LNCAP (cell line): ENCODE measurements around the gene PARD3B.

Source experiments
- TF ChIP-seq, protein P1 (sequence below): fragments of 450-650 bp; IDR thresholded peaks from 2 replicates; pipeline ENCODE4 v1.5.1; 2017; ENCODE audit warnings: mild to moderate bottlenecking

Gene PARD3B

DNA sequence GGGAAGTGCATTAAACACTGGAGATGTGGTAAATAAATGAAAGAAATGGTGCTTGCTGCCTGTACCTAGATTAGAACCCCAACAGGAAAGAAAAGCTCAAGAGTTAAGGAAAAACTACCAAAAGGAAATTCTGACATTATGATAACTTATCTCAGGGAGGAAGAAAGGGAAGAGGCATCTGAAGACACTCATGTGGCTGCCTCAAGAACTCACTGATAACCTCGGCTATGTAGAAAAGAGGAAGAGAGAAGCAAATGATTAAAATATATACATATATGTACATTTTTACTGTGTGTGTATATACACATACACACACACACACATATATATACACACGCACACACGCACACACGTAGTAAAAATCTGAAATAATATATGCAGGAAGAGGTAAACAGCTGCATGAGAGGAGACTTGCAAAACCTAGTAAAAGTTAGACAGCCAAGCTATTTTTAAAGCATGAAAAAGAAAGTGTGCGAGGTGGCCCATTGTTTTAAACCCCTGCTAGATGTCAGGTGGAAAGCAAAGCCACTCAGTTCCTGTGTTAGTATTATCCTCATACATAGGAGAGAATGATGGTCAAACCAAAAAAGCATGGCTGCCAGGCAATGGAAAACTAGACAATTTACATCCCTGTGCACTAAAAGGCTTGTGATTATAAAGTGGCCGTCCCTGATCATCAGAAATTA, 654.0 kb downstream of the PARD3B start:
- TF ChIP-seq, protein P1, sequence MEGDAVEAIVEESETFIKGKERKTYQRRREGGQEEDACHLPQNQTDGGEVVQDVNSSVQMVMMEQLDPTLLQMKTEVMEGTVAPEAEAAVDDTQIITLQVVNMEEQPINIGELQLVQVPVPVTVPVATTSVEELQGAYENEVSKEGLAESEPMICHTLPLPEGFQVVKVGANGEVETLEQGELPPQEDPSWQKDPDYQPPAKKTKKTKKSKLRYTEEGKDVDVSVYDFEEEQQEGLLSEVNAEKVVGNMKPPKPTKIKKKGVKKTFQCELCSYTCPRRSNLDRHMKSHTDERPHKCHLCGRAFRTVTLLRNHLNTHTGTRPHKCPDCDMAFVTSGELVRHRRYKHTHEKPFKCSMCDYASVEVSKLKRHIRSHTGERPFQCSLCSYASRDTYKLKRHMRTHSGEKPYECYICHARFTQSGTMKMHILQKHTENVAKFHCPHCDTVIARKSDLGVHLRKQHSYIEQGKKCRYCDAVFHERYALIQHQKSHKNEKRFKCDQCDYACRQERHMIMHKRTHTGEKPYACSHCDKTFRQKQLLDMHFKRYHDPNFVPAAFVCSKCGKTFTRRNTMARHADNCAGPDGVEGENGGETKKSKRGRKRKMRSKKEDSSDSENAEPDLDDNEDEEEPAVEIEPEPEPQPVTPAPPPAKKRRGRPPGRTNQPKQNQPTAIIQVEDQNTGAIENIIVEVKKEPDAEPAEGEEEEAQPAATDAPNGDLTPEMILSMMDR, result no peak

DNA sequence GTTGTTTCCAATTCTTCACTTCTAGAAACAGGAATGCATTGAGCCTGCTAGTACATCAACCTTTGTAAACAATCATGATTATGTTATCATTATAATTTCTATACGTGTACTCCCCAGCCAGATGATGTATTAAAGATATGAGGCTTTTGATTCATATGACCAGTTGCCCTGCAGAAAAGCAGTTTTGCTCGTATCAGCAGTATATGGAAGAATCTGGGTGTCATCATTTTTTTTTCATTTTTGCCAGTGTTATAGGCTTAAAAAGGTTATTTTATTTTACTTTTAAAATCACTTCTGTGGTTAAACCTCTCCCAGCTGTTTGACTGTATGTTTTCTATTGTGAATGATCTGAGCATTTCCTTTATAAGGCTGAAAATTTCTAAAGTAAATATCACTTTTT, 665.2 kb downstream of the PARD3B start:
- TF ChIP-seq, protein P1, result no peak

DNA sequence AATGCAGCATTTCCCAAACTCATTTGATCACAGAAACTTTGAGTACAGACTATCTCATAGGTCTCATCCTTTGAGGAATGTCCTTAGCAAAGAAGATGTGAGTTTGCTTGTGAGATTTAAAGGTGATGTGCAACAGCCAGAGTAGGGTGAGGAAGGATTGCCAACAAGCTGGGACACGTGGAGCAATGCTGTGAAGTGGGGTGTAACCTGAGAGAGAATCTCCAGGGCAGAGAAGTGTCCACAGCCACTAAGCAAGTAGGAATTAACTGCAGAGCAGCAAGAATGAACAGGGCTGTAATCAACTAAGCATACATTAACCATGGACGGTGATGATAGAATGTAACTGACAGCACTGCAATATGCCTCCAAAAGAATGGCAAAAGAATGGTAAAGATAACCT, 667.1 kb downstream of the PARD3B start:
- TF ChIP-seq, protein P1, result no peak

DNA sequence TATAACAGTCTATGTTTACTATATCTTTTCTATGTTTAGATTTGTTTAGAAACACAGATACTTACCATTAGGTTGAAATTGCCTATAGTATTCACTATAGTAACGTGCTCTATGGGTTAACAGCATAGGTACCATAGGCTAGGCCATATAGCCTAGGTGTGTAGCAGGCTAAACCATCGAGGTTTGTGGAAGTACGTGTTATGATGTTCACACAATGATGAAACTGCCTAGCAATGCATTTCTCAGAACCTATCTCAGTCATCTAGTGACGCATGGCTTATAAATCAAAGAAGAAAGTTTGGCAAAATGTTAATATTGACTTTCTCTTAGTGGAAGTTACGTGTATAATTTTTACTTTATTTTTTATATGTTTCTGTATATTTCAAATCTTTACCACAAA, 670.8 kb downstream of the PARD3B start:
- TF ChIP-seq, protein P1, result no peak

DNA sequence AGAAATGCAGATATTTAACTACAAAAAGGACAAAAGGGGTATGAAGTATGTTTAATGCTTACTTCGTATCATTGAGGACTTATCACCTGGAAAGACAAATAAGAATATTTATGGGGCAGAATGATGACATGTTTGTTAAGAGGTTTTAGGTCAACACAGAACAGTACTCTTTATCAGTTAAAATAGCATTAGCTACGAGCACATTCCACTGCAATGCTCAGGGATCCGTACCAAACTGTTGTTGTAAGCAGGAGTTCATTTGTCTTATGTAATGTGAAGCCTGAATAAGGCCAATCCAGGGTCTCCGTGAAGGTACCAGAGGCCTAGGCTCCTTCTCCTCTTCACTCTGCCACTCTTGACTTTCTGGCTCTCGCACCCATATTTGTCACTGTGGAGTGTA, 671.3 kb downstream of the PARD3B start:
- TF ChIP-seq, protein P1, result no peak

DNA sequence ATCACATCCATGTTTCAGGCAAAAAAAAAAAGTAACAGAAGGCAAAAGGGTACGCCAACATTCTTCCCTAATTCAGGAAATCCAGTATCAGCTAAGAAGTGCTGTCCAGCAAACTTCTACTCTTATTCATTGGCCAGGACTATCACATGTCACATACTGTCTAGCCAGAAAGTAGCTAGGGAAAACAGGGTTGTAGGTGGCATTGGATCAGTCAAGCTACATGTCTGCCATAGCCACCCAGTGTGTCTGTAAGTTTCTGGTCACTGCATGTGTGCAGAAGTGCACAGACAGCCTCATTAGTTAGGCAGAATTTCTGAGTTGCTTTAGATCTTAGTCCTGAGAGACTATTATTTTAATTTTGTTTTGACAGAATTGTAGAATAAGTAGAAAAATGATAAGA, 671.7 kb downstream of the PARD3B start:
- TF ChIP-seq, protein P1, result no peak

DNA sequence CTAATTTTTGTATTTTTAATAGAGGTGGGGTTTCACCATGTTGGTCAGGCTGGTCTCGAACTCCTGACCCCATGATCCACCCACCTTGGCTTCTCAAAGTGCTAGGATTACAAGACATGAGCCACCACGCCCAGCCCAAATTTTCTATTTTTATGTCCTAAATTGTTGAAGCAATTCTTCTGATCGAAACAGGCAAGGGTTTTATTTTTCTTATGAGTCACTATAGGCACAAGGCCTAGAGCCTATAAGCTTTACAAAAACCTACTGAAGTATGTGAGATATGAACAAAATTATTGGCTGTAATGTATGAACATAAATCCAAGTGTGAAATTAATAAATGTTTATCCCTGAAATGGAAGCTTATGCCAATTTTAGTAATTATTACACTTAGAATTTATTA, 672.8 kb downstream of the PARD3B start:
- TF ChIP-seq, protein P1, result no peak

DNA sequence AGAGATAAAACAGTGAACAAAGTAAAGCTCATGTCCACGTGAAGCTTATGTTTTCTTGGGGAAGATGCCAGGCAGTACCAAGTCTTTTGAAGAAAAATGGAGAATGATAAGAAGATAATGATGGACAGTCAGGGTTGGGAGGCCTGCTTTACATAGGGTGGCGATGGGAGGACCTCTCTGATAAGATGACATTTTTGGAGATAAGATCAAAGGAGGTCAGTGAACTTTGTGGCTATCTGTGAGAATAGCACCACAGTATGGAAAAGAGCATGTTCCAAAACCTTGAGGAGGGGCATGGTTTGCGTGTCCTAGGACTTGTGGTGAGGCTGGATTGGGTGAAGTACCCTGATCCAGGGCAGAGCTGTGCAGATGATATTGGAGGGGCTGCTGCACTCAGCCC, 675.3 kb downstream of the PARD3B start:
- TF ChIP-seq, protein P1, result no peak
